Hepatocyte (in vitro differentiated cells): ENCODE measurements around the gene MTG2.

Source experiments
- EZH2 ChIP-seq: fragments of 200-600 bp; sonication (generic); IDR thresholded peaks from 2 replicates; pipeline ENCODE4 v1.6.1; 2016; ENCODE audit warnings: antibody characterized with exemption, mild to moderate bottlenecking, borderline replicate concordance
- TF ChIP-seq, protein P1 (sequence below): fragments of 200-600 bp; sonication (generic); IDR thresholded peaks from 2 replicates; pipeline ENCODE4 v1.5.1; 2016; ENCODE audit warnings: antibody characterized with exemption, mild to moderate bottlenecking; ENCODE audit not compliant: poor library complexity

DNA sequence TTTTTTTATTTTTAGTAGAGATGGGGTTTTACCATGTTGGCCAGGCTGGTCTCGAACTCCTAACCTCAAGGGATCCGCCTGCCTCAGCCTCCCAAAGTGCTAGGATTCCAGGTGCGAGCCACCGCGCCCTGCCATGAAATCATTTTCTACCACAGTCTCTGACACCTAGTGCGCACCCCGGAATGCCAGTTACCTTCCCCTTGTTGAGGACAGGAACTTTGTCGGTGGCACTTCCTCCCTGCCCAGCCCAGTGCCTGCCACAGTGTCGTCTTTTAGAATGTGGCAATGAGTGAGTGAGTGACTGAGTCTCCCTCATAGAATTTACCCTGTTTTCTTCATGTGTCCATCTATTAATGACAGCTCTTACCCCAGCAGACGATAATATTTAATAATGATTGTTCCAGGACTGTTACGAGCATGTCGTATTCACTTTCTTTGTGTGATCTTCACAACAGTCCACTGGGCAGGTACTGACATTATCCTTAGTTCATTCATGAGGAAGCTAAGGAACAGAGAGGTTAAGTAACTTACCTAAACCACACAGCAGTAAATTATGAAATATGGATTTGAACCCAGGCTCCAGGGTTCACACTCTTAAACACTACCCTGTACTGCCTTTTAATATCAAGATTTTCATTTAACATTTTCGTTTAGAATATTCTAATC, 57.3 kb downstream of the MTG2 start:
- TF ChIP-seq, protein P1, sequence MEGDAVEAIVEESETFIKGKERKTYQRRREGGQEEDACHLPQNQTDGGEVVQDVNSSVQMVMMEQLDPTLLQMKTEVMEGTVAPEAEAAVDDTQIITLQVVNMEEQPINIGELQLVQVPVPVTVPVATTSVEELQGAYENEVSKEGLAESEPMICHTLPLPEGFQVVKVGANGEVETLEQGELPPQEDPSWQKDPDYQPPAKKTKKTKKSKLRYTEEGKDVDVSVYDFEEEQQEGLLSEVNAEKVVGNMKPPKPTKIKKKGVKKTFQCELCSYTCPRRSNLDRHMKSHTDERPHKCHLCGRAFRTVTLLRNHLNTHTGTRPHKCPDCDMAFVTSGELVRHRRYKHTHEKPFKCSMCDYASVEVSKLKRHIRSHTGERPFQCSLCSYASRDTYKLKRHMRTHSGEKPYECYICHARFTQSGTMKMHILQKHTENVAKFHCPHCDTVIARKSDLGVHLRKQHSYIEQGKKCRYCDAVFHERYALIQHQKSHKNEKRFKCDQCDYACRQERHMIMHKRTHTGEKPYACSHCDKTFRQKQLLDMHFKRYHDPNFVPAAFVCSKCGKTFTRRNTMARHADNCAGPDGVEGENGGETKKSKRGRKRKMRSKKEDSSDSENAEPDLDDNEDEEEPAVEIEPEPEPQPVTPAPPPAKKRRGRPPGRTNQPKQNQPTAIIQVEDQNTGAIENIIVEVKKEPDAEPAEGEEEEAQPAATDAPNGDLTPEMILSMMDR, result no peak
- TF ChIP-seq EZH2, result no peak
